Testis (tissue), 3 donors: ENCODE measurements around the gene AFG1L. TPM values are rescaled to one million over a fixed set of nuclear protein-coding genes. Genes with fewer than 3 reads are reported as not detected.

Experiments used
- DNase-seq: peaks from one replicate; pipeline ENCODE4 v3.0.0-alpha.2; 2019
- H3K27ac ChIP-seq, 2 donors: fragments of 200-600 bp; sonication (generic); one replicate each; pipeline ENCODE4 v1.5.1; 2019
- H3K27me3 ChIP-seq: fragments of 200-600 bp; sonication (generic); one replicate; pipeline ENCODE4 v1.5.1; 2019
- H3K36me3 ChIP-seq: fragments of 200-600 bp; sonication (generic); one replicate; pipeline ENCODE4 v1.5.1; 2017; ENCODE audit warnings: low read depth; ENCODE audit errors: missing control alignments
- H3K4me1 ChIP-seq: fragments of 200-600 bp; sonication (generic); one replicate; pipeline ENCODE4 v1.5.1; 2019
- H3K4me3 ChIP-seq, 2 donors: fragments of 200-600 bp; sonication (generic); one replicate each; pipeline ENCODE4 v1.5.1; 2017 to 2019
- H3K9me3 ChIP-seq: fragments of 200-600 bp; sonication (generic); one replicate; pipeline ENCODE4 v1.5.1; 2017
- CTCF ChIP-seq, 3 experiments: fragments of 450-650 bp in 2 of 3; fragments of 200-600 bp in 1 of 3; sonication (generic) in 1 of 3; IDR thresholded peaks; one replicate each; pipeline ENCODE4 v1.5.1; 2016 to 2019; ENCODE audit warnings: antibody characterized with exemption in 3 of 3, mild to moderate bottlenecking in 2 of 3, moderate library complexity in 1 of 3
- POLR2A ChIP-seq: fragments of 450-650 bp; IDR thresholded peaks from one replicate; pipeline ENCODE4 v1.6.1; 2017; ENCODE audit warnings: antibody characterized with exemption, mild to moderate bottlenecking, moderate library complexity
- WGBS, 2 donors: methylation state at CpG; one replicate each; pipeline ENCODE4 v1.1.5; 2018; 5-methylcytosine and 5-hydroxymethylcytosine counted together
- intact Hi-C: fragments of 100-400 bp; cut with DNase I; formaldehyde crosslinking; loops from one replicate; pipeline ENCODE4 v1.15.1; 2023; ENCODE audit warnings: low total_unique reads
- polyA plus RNA-seq: library from polyadenylated mRNA; stranded (reverse); fragments of 350-450 nt; fragmentation: Illumina TruSeq; extraction: RNeasy Lipid Tissue Mini Kit (QIAGEN cat#74804); gene quantifications from one replicate; pipeline ENCODE4 v1.2.3, GENCODE V29; 2014; ENCODE audit warnings: low read depth, low replicate concordance; ENCODE audit not compliant: insufficient read depth
- total RNA-seq, 2 donors: library from RNA; depleted of rRNA; stranded (reverse); fragments of >200 nt; gene quantifications; one replicate each; pipeline ENCODE4 v1.2.3, GENCODE V29; 2016

Gene AFG1L
- total and polyA plus RNA-seq, 3 donors from 2014 or later: 9.2 to 43.0 (median 11.7) TPM

- intact Hi-C loops: loop anchor here (10.0 kb wide), 1 partner anchor 235 kb away; no protein-coding TSS in a partner anchor
- no peak overlapping the region for H3K4me3 ChIP-seq
- H3K27ac ChIP-seq: no peak overlapping the region
- no peaks in the 10 kb centered on the region for H3K4me1 ChIP-seq
- no peaks in the 10 kb centered on the region for H3K27me3 ChIP-seq
- no peaks in the 10 kb centered on the region for H3K9me3 ChIP-seq
- TF ChIP-seq POLR2A (no peak), CTCF (IDR thresholded peaks at IDR 0.05) (no peak)
- H3K36me3 ChIP-seq: no peaks in the 10 kb centered on the region
- no peak for DNase-seq
- 78 to 83% methylated on average over 3 of the region's 3 CpGs for WGBS, 2 donors
Observed at GRCh38 chr6:108549741-108550140, 254.9 kb downstream of the AFG1L start.

GRCh38 chr6:108550256-108550655 is 255.4 kb downstream of the AFG1L start:
- no peak overlapping the region for H3K27ac ChIP-seq
- intact Hi-C loops: loop anchor here (10.0 kb wide), 1 partner anchor 235 kb away; no protein-coding TSS in a partner anchor

GRCh38 chr6:108555399-108556052 is 260.7 kb downstream of the AFG1L start:
- intact Hi-C loops: loop anchor here (10.0 kb wide), 1 partner anchor 229 kb away; no protein-coding TSS in a partner anchor
- H3K27me3 ChIP-seq: no peaks in the 10 kb centered on the region
- TF ChIP-seq CTCF (IDR thresholded peaks at IDR 0.05) (no peak), POLR2A (no peak)
- H3K27ac ChIP-seq: no peak overlapping the region
- H3K36me3 ChIP-seq: no peaks in the 10 kb centered on the region
- no peaks in the 10 kb centered on the region for H3K9me3 ChIP-seq
- no peak for DNase-seq
- whole genome bisulfite sequencing, 2 donors: 72 to 73% methylated on average over 7 of the region's 7 CpGs
- peaks cover 12% of the 10 kb centered on the region for H3K4me1 ChIP-seq
- H3K4me3 ChIP-seq: no peak overlapping the region

More at GRCh38 chr6:108550256-108550655, 255.4 kb downstream of the AFG1L start:
- Histone ChIP-seq H3K4me3 (no peak overlapping the region), H3K9me3 (no peaks in the 10 kb centered on the region), H3K36me3 (no peaks in the 10 kb centered on the region), H3K27me3 (no peaks in the 10 kb centered on the region), H3K4me1 (no peaks in the 10 kb centered on the region)
- TF ChIP-seq CTCF (IDR thresholded peaks at IDR 0.05) (no peak), POLR2A (no peak)
- no peak for DNase-seq
- 46 to 75% methylated on average over 2 to 3 of the region's 3 CpGs for WGBS, 2 donors

GRCh38 chr6:108556250-108556649 is 261.4 kb downstream of the AFG1L start:
- DNase-seq: no peak
- Histone ChIP-seq H3K27me3 (no peaks in the 10 kb centered on the region), H3K27ac (peak overlapping the region in 1 of 2 donors; percentile 94), H3K9me3 (no peaks in the 10 kb centered on the region), H3K4me3 (no peak overlapping the region), H3K4me1 (peaks cover 12% of the 10 kb centered on the region), H3K36me3 (no peaks in the 10 kb centered on the region)
- WGBS, 2 donors: 72 to 82% methylated on average over 5 of the region's 5 CpGs
- intact Hi-C loops: loop anchor here (10.0 kb wide), 1 partner anchor 229 kb away; no protein-coding TSS in a partner anchor
- TF ChIP-seq POLR2A (no peak), CTCF (IDR thresholded peaks at IDR 0.05) (no peak)
